ENCODE measurements around the gene S100A7.
"Not testable (repeated sequence)": the region's sequence is repeated elsewhere in the genome, so short reads cannot be mapped to it uniquely, and the experiment has no call there.

The S100A7 gene

DNA sequence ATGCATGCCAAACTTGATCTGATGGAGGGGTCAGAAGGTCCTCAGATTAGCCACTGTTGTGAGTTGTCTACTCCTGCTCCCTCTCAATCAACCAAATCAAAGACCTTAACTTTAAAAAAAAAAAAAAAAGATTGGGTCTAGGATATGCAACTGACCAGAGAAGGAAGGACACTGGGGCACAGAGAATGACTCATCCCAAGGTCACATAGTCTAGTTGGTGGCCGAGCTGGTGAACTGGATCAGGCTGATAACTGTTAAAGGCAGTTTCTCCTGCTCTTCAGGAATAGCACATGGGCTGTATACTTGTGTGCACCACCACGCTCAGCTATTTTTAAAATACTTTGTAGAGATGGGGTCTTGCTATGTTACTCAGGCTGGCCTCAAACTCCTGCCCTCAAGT lies 14.8 kb upstream of the S100A7 start:
- DNase-seq: no peak

DNA sequence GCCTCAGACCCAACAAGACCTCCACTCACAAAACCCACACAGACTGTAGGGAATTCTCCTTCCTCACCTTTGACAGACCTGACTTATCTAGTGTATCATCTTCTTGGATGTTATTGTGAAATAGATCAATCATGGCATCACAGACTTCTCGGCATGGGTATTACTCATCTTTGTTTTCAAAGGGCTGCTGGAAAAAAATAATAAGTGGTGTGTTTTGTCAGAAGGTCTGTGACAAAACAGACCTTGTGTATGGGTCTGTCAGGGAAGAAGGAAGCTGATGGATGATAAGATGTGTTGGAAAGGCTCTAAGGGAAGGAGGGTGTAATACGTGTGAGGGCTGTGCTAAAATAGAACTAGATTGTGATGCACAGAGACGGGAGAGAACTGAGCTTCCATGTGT lies 13.9 kb upstream of the S100A7 start:
- DNase-seq: no peak

- no peak for DNase-seq
Measured at GRCh38 chr1:153470707-153471106, 10.3 kb upstream of the S100A7 start.

DNA sequence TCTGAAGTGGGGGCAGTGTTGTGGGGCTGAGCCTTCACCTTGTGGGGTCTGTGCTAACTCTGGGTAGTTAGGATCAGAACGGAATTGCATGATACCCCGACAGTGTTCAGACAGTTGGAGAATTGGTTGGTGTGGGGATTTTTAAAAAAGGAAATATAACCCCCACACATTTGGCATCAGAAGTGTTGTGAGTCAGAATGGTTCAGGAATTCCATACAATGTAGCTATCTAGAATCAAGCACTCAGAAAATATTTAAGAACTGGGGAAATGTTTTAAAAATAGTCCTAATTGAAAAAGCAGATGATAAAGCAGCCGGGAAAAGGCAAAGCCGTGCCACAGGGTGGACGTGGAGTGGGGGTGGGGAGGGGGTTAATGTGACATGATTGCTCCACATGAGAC lies 6.5 kb upstream of the S100A7 start:
- no peak for DNase-seq

GRCh38 chr1:153465811-153466636 lies 5.6 kb upstream of the S100A7 start:
- peak; percentile 51 for DNase-seq

DNA sequence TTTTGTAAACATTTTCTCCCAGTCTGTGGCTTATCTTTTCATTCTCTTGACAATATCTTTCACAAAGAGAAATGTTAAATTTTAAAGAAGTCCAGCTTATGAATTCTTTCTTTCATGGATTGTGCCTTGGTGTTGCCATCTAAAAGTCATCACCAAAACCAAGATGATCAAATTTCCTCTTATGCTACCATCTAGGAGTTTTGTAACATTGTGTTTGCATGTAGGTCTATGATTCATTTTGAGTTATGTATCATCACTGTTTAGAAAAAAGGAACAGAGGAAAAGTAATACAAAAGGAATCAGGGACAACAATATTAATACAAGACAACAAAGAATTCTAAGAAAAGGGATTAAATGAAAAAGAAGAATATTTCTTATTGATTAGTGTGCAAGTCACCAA lies 2.3 kb upstream of the S100A7 start:
- not testable (repeated sequence) for DNase-seq

DNA sequence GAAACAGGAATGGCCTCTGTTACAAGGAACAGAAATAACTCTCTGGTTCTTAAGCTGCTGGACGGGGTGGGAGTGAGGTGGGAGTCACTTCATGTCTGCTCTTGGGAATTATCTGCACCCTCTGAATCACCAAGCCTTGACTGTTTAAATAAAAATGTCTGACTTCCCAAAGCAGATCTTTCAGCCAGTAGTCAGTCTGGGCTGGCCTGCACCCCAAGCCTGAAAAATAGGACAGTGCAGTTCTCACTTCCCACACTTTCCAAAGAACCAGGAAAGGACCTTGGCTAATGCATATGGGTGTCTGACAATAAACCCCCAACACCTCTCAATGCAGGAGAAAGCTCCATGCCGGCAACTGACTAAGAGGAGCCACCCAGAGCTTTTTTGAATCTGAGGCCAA lies 796 bp downstream of the S100A7 start:
- no peak for DNase-seq

GRCh38 chr1:153456396-153456795 lies 4.1 kb downstream of the S100A7 start:
- no peak for DNase-seq

GRCh38 chr1:153448851-153449250 lies 11.6 kb downstream of the S100A7 start:
- DNase-seq: not testable (repeated sequence)

- DNase-seq: no peak
Measured at GRCh38 chr1:153447498-153448170, 12.8 kb downstream of the S100A7 start.

DNA sequence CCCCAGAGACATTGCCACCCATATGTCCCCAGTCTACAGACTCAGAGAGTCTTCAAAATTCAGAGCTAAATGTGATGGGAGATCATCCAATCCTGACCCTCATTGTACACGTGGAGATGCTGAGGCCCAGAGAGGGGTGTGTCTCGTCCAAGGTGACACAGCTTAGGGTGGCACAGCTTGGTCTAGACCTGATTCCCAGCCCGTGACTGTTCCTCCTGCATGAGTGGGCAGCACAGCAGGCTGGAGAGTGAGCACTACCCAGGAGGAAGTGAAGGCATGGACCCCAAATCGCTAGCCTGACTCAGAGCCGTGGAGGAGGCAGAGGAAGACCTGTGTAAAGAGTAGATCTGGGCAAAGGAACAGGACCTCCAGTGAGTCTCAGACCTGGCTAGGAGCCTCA lies 16.4 kb downstream of the S100A7 start:
- no peak for DNase-seq

- no peak for DNase-seq
Measured at GRCh38 chr1:153443486-153443885, 17.0 kb downstream of the S100A7 start.

GRCh38 chr1:153441238-153441755 lies 19.2 kb downstream of the S100A7 start:
- DNase-seq: no peak

GRCh38 chr1:153439273-153439672 lies 21.2 kb downstream of the S100A7 start:
- DNase-seq: no peak

- DNase-seq: no peak
Measured at GRCh38 chr1:153438599-153438998, 21.9 kb downstream of the S100A7 start.

DNA sequence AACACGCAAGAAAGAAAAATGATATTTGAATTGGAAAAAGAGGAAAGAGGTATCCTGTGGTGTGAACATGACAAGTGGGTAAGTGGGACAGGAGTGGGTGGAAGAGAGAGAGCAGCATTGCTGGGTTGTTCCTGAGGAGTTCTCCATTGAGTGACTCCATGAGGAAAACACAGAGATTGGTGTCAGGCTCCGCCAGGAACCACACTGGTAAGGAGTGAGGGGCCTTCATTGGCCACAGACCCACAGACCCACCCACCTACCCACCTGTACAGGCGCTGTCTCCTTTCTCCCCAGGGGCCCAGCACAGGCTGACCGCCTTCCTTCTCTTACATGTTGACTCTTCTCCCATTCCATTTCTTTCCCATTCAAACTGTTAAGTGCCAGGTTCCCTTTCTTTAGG lies 23.2 kb downstream of the S100A7 start:
- no peak for DNase-seq

- DNase-seq: no peak
Measured at GRCh38 chr1:153434746-153435455, 25.6 kb downstream of the S100A7 start.

DNA sequence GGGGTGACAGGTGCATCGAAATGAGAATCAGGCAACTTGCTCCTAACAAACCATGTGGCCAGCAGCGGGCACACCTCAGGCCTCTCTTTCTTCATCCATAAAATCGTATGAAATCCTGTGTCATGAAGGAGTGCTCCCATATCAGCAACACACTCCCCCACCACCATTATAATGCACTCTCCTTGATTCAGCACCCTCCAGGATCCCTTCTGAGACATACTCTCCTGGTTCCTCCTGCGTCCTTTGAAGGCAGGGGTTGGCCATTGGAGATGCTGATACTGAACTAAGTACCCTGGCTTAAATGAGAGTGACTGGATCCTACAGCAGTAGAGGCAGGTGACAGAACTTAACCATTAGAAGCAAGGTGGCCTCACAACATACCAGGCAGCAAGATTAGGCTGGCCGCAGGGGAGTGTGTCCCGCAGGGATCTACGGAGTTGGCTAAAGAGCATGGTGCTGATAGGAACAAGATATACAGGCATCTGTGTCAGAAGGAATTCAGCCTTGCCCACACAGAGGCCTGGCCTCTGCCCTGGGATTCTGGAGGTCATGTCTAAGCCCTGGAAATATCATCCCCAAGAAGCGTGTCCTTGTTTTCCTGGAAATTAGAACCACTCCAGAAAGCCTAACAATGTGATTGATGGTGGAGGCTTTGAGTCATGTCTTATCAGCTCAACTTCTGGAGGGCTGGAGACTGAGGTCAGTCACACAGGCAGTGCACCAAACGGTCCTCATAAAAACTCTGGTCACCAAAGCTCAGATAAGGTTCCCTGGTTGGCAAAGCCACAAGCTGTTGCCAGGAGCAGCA lies 27.4 kb downstream of the S100A7 start:
- DNase-seq: no peak

DNA sequence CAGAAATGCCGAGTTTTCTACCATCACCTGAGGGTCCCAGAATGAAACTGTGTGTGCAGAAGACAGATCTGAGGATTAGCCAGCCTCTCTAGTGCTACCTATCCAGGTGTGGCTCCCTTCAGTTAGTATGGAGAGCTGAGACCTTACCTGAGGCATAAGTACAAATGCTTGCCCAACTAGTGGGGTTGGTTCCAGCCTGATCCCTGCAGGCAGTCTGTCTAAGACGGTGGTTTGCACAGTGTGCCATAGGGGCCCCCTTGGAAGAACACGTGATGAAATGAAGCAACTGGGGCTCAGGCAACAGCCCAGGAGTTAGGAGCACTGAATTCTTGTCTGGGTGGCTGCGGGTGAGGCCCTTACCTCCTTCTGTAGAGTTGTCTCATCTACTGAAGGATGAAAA lies 28.5 kb downstream of the S100A7 start:
- DNase-seq: no peak

- DNase-seq: no peak
Measured at GRCh38 chr1:153431427-153431826, 29.0 kb downstream of the S100A7 start.

- no peak for DNase-seq
Measured at GRCh38 chr1:153431002-153431401, 29.4 kb downstream of the S100A7 start.

- DNase-seq: no peak
Measured at GRCh38 chr1:153430561-153430960, 29.9 kb downstream of the S100A7 start.

DNA sequence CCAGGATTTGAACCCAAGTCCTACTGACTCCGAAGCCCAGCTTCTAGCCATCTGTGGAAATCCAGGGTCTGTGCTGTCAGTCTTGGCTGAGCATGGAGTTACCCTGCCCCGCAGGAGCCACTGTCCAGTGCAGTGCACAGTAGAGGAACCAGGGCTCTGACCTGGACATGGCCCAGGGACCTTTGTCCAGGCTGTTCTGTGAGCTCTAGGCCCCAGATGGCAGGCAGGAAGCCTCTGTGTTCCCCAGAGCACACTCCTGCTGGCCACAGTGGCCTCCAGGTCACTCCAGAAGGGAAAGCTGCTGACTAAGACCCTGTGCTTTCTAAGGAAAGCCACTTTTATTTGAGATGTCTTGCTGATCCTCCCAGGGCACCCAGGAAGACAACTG lies 30.3 kb downstream of the S100A7 start:
- no peak for DNase-seq
